ENCODE measurements around the gene CAST.

DNA sequence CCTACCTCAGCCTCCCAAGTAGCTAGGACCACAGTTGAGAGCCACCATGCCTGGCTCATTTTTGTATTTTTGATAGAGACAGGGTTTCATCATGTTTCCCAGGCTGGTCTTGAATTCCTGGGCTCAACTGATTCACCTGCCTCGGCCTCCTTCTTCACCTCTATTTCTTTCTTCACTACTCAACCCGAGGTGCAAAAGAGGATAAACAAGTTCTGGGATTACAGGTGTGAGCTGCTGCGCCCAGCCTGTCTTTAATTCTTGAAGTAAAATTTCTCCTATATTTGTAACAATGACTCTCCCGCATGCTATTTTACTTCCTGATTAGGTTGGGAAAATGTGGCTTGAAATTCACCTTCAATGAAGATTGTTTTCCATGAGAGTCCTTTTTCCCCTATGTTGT is 46.4 kb downstream of the CAST start:
- TF ChIP-seq, protein P1, sequence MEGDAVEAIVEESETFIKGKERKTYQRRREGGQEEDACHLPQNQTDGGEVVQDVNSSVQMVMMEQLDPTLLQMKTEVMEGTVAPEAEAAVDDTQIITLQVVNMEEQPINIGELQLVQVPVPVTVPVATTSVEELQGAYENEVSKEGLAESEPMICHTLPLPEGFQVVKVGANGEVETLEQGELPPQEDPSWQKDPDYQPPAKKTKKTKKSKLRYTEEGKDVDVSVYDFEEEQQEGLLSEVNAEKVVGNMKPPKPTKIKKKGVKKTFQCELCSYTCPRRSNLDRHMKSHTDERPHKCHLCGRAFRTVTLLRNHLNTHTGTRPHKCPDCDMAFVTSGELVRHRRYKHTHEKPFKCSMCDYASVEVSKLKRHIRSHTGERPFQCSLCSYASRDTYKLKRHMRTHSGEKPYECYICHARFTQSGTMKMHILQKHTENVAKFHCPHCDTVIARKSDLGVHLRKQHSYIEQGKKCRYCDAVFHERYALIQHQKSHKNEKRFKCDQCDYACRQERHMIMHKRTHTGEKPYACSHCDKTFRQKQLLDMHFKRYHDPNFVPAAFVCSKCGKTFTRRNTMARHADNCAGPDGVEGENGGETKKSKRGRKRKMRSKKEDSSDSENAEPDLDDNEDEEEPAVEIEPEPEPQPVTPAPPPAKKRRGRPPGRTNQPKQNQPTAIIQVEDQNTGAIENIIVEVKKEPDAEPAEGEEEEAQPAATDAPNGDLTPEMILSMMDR (IDR thresholded peaks at IDR 0.05 in 4 of 5, conservative IDR thresholded peaks at IDR 0.05 in 1 of 5) = no peak
- no peak for TF ChIP-seq POLR2A (IDR thresholded peaks at IDR 0.05)

All from gastrocnemius medialis (tissue), 4 donors.